Ishikawa (cell line): Measurements from ENCODE around the gene NTSR2.

Experiments used
- YY1 ChIP-seq: IDR thresholded peaks from 2 replicates; pipeline ENCODE4 v1.6.1; 2012; ENCODE audit warnings: low read depth
- TF ChIP-seq, protein P1 (sequence below): IDR thresholded peaks from 2 replicates; pipeline ENCODE4 v1.6.1; 2012

- TF ChIP-seq, protein P1, sequence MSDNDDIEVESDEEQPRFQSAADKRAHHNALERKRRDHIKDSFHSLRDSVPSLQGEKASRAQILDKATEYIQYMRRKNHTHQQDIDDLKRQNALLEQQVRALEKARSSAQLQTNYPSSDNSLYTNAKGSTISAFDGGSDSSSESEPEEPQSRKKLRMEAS, result no peak
- TF ChIP-seq YY1, result no peak
Observed at GRCh38 chr2:11701206-11701605, 31.2 kb upstream of the NTSR2 start.
